ENCODE measurements around the gene SLC13A3.

SLC13A3 gene

DNA sequence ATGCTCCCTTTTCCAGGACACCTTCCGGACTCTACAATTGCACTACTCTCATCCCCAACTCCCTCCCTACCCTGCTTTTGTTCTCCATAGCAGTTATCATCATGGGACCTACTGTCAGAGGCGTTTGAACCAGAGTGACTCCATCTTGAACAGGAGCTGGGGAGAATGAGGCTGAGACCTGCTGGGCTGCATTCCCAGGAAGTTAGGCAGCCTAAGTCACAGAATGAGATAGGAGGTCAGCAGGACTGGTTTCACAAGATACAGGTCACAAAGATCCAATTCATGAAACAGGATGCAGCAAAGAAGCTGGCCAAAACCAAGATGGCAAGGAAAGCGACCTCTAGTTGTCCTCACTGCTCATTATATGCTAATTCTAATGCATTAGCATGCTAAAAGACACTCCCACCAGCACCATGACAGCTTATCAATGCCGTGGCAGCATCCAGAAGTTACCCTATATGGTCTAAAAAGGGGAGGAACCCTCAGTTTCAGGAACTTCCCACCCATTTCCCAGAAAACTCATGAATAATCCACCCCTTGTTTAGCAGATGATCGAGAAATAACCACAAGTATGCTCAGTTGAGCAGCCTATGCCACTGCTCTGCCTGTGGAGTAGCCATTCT lies 15.6 kb downstream of the SLC13A3 start:
- no peak for DNase-seq (ENCODE audit: low spot score)

- DNase-seq (ENCODE audit: low spot score) = no peak
Observed at GRCh38 chr20:46634528-46634927, 16.7 kb downstream of the SLC13A3 start.

DNA sequence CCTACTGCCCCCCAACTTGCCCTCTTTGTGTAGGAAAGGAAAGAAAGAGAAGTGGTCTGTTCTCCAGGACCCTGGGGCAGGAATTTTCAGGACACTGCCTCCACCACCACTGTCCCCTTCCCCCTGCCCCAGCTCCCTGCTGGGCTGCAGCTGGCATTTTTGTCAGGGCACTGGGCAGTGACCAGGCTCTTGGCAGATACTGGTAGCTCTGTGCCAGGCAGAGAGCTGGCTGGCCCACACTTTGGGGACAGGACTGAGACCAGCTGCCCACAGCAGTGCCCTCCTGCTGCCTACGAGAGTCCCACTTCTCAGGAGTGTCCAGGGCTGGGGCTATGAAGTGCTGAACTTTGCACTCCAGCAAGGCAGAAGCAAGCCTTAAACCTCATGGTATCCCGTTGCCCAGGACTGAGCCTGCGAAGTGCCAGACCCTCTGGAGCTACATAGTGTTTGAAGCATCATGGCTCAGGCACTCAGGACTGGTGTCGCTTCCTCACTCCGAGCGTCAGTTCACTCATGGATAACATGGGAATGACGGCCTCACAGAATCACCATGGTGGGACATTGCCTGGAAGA lies 19.3 kb downstream of the SLC13A3 start:
- no peak for DNase-seq (ENCODE audit: low spot score)

DNA sequence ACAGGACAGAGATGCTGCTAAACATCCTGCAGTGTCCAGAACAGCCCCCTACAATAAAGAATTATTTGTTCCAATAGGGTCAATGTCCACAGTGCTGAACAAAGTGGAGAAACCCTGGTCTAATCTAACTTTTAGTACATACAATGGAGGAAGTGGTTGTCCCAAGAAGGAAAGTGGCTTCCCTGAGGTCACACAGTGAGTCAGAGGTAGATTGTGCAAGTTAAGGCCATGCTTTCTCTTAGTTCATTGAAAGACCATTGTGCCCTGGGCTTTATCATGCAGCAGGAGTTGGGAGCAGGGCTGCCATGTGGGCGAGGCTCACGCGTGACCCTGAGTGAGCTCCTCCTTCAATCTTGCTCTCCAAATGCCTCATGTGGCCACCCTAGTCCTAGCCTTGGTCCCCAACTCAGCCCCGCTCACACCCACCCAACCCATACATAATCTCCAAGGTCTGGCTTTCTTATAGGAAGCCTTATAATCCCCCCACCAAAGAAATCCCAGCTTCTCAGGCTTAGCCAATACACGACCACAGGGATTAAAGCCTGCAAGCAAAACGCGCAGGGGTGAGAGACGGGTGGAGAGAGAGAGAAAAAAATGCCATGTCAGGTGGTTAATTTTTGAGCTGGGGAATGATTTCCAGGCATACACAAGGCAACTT lies 19.9 kb downstream of the SLC13A3 start:
- DNase-seq (ENCODE audit: low spot score) = no peak

- DNase-seq (ENCODE audit: low spot score) = no peak
Observed at GRCh38 chr20:46630306-46630705, 21.0 kb downstream of the SLC13A3 start.

DNA sequence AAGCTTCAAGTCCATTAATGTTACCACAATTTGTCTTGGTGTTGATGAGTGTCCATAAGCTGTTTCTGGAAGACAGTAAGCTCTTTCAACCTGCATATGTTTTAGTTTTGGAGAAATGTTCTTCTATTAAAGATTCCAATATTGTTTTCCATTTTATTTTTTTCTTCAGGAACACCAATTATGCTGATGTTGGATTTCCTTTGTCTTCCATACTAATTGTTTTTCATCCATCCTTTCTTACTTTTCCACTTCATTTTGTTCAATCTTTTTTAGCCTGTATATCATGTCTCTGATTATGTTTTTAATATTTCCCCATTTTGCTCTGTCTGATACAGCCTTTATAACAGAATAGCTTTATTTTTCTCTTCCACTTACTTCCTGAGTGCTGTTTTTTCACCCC lies 21.9 kb downstream of the SLC13A3 start:
- no peak for DNase-seq (ENCODE audit: low spot score)

DNA sequence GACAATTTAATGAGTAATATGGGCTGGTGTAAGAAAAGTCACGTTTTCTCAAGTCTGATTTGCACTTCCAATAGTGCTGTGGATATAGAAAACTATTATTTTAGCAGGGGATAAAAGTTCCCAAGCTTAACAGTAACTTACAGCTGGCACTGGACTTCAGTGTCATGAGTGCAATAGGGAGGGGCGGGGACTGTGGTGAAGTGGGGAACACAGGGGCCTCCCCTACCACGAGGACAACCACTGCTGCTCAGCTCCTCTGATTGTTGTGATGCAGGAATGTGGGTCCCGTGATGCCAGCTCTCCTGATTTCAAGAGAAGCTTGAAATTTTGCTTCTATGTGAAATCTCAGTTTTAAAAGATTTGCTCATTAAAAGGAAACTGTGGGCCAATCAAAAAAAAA lies 24.0 kb downstream of the SLC13A3 start:
- DNase-seq (ENCODE audit: low spot score) = no peak

DNA sequence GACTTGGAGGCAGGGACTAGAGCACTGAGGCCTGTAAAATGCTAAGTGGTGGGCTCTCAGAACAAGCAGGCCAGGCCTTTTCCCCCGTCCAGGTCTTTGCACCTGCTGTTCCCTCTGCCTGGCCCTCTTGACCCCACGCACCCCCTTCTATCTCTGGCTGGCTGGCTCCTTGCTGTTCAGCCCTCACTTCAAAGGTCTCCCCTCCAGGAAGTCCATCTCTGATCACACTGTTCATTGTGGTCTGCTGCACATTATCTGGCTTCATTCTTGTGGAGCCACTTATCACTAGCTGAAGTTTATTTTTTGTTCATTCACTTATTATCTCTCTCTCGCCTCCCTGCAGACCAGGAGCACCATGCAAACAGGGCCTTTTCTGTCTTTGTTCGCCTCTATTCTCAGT lies 24.5 kb downstream of the SLC13A3 start:
- DNase-seq (ENCODE audit: low spot score) = no peak

GRCh38 chr20:46625875-46626373 lies 25.3 kb downstream of the SLC13A3 start:
- DNase-seq (ENCODE audit: low spot score) = no peak

DNA sequence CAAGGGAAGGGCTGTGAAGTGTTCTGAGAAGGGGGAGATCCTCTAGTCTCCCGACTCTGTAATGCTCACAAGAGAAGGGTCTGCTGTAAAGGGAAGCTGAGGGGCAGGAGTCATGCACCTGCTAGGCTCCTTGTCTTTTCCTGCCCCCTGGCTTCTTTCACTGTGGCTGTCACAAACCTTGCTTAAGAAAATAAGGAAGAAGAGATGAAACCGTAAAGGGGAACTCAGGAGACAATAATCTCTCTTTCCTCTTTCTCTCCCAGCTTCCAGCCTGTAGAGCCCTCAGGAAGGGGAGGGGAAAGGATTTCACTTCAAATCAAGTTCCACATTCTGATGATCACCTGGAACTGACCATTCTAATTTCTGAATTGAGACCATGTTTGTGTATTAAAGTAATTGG lies 26.3 kb downstream of the SLC13A3 start:
- DNase-seq (ENCODE audit: low spot score) = no peak

DNA sequence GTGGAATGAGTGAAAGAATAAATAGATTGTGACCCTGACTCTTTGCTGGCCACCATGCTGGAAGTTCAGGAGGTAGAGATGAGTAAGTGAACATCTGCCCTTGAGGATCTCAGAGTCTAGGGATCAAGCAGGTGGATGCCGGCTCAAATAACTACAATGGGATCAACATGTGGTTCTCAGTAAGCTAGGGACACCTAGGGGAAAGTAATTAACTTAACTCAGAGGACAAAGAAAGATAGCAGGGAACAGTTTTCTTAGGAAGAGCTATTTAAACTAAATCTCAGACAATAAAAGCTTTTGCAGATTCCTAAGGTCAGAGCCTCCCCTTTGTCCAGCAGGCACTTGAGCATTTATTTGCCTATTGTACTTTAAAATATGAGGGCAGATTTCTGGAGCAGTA lies 29.1 kb downstream of the SLC13A3 start:
- no peak for DNase-seq (ENCODE audit: low spot score)

GRCh38 chr20:46621492-46621891 lies 29.8 kb downstream of the SLC13A3 start:
- no peak for DNase-seq (ENCODE audit: low spot score)

DNA sequence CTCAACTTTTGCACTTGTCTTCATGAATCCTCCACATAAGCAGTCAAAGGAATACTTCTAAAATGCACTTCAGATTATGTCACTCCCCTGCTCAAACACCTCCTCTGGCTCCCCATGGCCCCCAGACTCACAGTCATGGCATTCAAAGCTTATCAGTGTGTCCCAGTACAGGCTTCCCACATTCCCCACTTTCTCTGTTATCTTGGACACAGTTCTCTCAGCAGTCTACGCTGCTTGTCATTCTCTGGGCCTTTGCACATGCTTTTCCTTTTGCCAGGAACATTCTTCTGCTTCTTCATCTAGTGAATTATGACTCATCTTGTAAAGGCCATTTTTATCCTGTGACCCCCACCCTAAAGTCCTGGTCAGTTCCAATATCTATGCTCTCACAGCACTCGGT lies 31.8 kb downstream of the SLC13A3 start:
- DNase-seq (ENCODE audit: low spot score) = no peak

DNA sequence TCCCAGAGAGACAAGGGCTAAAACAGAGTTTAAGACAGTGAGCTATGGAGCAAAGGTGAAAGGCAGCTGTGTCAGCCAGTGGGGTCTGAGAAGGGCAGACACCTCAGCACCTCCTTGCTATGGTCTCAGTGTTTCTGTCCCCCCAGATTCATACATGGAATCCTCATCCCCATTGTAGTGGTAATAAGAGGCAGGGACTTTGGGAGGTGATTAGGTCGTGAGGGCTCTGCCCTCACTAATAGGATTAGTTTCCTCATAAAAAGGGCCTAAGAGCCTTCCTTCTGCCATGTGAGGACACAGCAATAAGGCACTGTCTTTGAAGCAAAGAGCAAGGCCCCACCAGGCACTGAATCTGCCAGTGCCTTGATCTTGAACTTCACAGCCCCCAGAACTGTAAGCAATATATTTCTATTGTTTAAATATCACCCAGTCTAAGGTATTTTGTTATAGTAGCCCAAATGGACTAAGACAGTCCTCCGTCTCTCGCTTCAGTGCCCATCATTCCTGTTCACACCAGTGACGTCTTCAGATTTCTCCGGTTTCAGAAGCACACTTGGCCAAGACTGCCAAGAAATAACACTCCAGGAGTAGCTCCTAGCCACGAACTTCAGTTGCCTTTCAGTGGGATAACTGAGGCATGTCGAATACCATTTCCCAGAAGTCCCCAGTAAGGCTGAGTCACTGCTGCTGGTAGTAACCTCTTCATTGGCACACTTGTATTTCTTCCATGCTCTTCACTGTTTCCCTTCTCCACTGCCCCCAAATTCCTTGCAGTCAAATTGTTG lies 32.8 kb downstream of the SLC13A3 start:
- DNase-seq (ENCODE audit: low spot score) = no peak

DNA sequence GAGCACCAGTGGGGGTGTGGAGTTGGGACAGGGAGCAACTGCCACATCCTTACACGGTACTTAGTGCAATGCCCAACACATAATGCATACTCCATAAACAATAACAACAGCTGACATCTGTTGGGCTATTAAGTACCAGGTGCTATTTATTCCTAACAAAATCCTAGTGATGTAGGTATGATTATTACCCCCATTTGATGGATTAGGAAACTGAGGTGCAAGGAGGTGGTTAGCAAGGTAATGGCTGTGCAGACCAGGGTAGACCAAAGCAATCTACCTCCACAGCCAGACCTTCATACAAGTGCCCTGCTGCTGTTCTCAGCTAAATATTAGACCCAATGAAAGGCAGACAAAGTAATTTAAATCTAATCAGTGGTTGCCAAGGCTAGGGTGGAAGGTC lies 36.8 kb downstream of the SLC13A3 start:
- no peak for DNase-seq (ENCODE audit: low spot score)

- no peak for DNase-seq (ENCODE audit: low spot score)
Observed at GRCh38 chr20:46610145-46610544, 41.1 kb downstream of the SLC13A3 start.

GRCh38 chr20:46609043-46609442 lies 42.2 kb downstream of the SLC13A3 start:
- DNase-seq (ENCODE audit: low spot score) = no peak

DNA sequence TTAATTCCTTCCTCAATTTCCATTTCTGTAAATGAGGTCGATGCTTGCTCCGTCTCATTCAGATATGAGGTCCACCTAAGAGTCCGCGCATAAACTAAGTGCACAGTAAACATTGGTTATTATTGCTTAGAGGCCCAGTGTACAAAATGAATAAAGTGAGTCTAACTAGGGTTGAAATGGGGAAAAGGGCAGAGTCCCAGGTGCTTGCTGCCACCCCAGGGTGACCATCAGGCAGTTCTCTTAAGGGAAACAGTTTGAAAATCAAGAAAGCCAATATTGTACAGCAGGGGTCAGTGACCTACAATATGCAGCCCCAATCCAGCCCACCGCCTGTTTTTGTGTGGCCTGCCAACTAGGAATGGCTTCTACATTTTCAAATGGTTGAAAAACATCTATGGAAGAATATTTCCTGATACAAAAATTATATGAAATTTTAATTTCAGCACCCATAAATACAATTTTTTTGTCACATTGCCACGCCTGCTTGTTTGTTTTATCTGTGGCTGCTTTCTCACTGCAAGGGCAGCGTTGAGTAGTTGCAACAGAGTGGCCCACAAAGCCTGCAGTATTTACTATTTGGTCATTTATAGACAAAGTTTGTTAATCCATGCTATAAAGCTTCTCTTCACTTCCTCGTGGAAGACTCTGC lies 43.3 kb downstream of the SLC13A3 start:
- no peak for DNase-seq (ENCODE audit: low spot score)

DNA sequence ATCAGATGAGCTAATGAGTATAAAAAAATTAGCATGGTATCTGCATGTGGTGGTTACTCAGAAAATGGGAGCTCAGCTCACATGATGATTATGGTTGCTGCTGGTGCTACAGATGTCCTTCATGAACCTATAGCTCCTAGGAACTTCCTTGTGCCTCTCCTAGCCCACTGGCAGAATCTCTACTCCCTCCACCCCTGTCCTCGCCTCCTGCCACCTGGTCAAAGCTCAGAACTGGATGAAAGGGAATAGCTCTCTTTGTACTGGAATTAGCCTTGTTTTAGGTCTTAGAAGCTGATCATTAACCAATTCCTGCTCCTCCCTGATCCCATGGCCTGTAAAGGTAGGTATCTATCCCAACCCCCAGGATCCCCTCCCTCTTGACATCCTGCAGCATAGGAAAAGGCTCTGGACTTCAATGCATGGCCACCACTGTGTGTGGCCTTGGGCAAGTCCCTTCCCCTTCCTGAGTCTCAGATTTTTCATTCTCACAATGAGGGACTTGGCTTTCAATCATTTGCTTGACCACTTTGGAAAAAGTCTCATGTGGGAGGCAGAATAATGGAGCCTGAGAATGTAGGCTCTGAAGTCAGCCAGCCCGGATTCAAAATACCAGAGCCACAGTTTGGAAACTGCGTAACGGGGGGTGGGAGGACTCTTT lies 43.9 kb downstream of the SLC13A3 start:
- DNase-seq (ENCODE audit: low spot score) = no peak

- DNase-seq (ENCODE audit: low spot score) = no peak
Observed at GRCh38 chr20:46606817-46607190, 44.5 kb downstream of the SLC13A3 start.

GRCh38 chr20:46605978-46606816 lies 45.1 kb downstream of the SLC13A3 start:
- no peak for DNase-seq (ENCODE audit: low spot score)

Data from D341Med (cell line).